Measurements from ENCODE around the gene SNX8. TPM values are rescaled to one million over a fixed set of nuclear protein-coding genes. Genes with fewer than 3 reads are reported as not detected.

The SNX8 gene, protein sequence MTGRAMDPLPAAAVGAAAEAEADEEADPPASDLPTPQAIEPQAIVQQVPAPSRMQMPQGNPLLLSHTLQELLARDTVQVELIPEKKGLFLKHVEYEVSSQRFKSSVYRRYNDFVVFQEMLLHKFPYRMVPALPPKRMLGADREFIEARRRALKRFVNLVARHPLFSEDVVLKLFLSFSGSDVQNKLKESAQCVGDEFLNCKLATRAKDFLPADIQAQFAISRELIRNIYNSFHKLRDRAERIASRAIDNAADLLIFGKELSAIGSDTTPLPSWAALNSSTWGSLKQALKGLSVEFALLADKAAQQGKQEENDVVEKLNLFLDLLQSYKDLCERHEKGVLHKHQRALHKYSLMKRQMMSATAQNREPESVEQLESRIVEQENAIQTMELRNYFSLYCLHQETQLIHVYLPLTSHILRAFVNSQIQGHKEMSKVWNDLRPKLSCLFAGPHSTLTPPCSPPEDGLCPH
- total RNA-seq: 16.3 and 17.5 TPM in 2 replicates

GRCh38 chr7:2314209-2314955 is at the start of gene SNX8:
TSS of gene SNX8 (minus strand) at chr7:2314441. CDS start at chr7:2314421, 20 bp downstream.

GRCh38 chr7:2354186-2354938 is 40.1 kb upstream of the SNX8 start, which contains the start of gene EIF3B:
TSS of gene EIF3B (plus strand) at chr7:2354827. CDS start at chr7:2354922, 95 bp downstream.

DNA sequence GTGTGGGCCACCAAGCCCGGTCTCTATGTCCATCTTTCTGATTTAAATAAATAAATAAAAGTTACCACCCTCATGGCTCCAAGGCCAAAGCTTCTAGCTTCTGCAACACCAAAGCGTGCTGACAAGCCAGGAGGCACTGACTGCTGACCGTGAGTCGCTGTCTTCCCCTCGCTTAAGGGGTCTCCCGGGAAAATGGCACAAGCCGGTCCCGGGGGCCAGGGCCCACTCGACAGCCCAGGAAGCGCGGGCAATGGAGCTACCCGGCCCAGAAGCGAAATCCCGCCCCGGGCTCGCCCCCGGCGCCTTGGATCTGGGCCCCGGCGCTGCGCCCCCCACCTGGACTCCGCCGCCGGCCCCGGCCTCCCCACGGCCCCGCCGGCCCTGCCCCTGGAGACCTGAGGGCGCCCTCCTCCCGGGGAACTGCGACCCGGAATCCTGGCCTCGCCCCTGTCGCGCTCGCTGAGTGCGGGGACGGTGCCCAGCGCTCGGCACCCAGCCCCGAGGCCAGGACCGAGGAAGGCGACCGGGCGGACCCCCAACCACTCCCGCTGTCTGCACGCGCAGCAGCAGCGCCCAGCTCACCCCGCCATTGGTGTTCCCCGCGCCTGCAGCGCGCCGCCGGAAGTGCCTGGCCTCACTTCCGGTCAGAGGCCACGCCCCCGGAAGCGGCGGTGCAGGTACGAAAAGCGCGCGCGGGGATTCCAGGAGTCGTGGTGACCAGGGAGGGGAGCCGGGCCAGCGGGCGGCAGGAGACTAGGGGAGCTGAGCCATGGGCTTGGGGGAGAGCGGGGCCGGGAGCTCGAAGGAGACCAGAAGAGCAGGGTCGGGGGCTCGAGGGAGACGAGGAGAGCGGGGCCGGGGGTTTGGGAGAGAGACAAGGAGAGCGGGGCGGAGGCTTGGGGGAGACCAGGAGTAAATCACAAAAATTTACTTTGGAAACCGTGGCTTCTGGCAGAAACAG is 72.4 kb downstream of the SNX8 start, which contains the start of the genes MRM2 and NUDT1:
Gene MRM2 (minus strand): TSS at position 626 of the 961 bp plus-strand sequence. CDS start 36 bp downstream, at position 590.
Gene NUDT1 (plus strand): TSS at position 647 of the 961 bp plus-strand sequence. CDS start 2,349 bp downstream, outside the sequence.

DNA sequence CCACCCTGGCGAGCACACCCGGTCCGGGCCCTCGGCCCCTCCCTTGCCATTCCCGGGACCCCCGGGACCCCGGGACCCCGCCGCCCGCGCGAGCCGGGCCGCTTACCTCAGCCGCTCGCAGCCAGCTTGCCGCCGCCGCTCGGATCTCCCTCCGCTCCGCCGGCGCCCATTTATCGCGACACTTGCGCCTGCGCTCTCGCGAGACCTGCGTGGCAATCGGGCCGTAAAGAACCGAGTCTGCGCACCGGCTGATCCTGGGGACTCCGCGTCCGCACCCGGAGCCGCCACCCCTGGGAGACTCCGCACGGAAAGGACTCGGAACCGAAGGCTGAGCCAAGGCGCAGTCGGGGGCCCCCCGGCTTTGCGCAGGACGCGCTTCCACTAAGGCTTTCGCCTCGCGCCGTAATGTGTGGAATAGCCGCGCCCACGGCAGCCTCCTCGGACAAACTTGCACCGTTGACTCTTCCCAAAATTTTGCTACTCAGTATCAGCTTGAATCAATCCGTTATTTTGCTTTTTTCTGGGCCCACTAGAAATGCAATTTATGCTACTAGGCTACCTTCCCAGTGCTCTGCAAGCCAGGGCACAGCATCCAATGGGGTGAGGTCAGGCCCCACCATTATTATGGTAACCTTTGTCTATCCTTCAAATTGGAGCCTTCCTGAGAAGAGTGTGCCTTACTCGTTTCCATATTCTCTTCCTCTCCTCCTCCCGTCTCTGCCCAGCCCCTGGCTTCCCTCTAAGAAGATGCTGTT is 81.3 kb downstream of the SNX8 start, which contains the start of gene MAD1L1:
Gene MAD1L1 (minus strand): TSS at position 180 of the 755 bp plus-strand sequence. CDS start 2,812 bp downstream, outside the sequence.

Other genes starting within 250 kb of the SNX8 start
- gene MAD1L1, start 81.5 kb downstream of the SNX8 start, total RNA-seq: 37.2 and 47.2 TPM in 2 replicates
- 10.9 and 25.6 TPM in 2 replicates for gene MRM2, start 72.2 kb downstream of the SNX8 start, total RNA-seq
- gene NUDT1, start 72.2 kb downstream of the SNX8 start, total RNA-seq: 8.5 and 26.2 TPM in 2 replicates
- gene EIF3B, start 40.4 kb upstream of the SNX8 start, total RNA-seq: 192 and 231 TPM in 2 replicates
- gene CHST12, start 89.2 kb upstream of the SNX8 start, total RNA-seq: 7.9 and 10.3 TPM in 2 replicates
- not detected in 2 replicates for gene GRIFIN, start 162.0 kb upstream of the SNX8 start, total RNA-seq
- 0.88 and 6.9 TPM in 2 replicates for gene LFNG, start 205.3 kb upstream of the SNX8 start, total RNA-seq
- gene BRAT1, start 241.1 kb upstream of the SNX8 start, total RNA-seq: 17.3 and 42.9 TPM in 2 replicates
- gene IQCE, start 244.5 kb upstream of the SNX8 start, total RNA-seq: 15.5 and 17.6 TPM in 2 replicates